Left renal pelvis (tissue), 4 donors: ENCODE measurements around the gene TBC1D22A. TPM values are rescaled to one million over a fixed set of nuclear protein-coding genes. Genes with fewer than 3 reads are reported as not detected.

Source experiments
- DNase-seq, 4 donors: peaks; one replicate each; pipeline ENCODE4 v3.0.0-alpha.2; 2013; ENCODE audit warnings: low read depth in 4 of 4, low spot score in 3 of 4
- polyA plus RNA-seq, 4 donors: library from polyadenylated mRNA; unstranded; fragments of 120-200 nt; gene quantifications; one replicate each; pipeline ENCODE4 v1.2.1, GENCODE V29; 2013; ENCODE audit not compliant: insufficient read length in 4 of 4

Gene TBC1D22A
- polyA plus RNA-seq, 4 donors = 14.3 to 19.3 (median 15.7) TPM

- no peak for DNase-seq
Observed at GRCh38 chr22:46752286-46752987, 10.0 kb upstream of the TBC1D22A start.

- DNase-seq = no peak
Observed at GRCh38 chr22:46752988-46753310, 9.5 kb upstream of the TBC1D22A start.

- DNase-seq = no peak
Observed at GRCh38 chr22:46753360-46753759, 9.1 kb upstream of the TBC1D22A start.

- DNase-seq = no peak
Observed at GRCh38 chr22:46753761-46754109, 8.7 kb upstream of the TBC1D22A start.

- no peak for DNase-seq
Observed at GRCh38 chr22:46754110-46754799, 8.2 kb upstream of the TBC1D22A start.

GRCh38 chr22:46754826-46755225, 7.6 kb upstream of the TBC1D22A start:
- no peak for DNase-seq

- DNase-seq = no peak
Observed at GRCh38 chr22:46755525-46755924, 6.9 kb upstream of the TBC1D22A start.

GRCh38 chr22:46756097-46756496, 6.4 kb upstream of the TBC1D22A start:
- no peak for DNase-seq

GRCh38 chr22:46757104-46757503, 5.3 kb upstream of the TBC1D22A start:
- no peak for DNase-seq

- no peak for DNase-seq
Observed at GRCh38 chr22:46758121-46758520, 4.3 kb upstream of the TBC1D22A start.

GRCh38 chr22:46758867-46759290, 3.6 kb upstream of the TBC1D22A start:
- DNase-seq = no peak

GRCh38 chr22:46761017-46761416, 1.4 kb upstream of the TBC1D22A start:
- DNase-seq = no peak

GRCh38 chr22:46761539-46762237, 762 bp upstream of the TBC1D22A start:
- DNase-seq = no peak

- no peak for DNase-seq
Observed at GRCh38 chr22:46763051-46763705, 728 bp downstream of the TBC1D22A start.

- DNase-seq = no peak
Observed at GRCh38 chr22:46764140-46764680, 1.8 kb downstream of the TBC1D22A start.

GRCh38 chr22:46764779-46765485, 2.5 kb downstream of the TBC1D22A start:
- DNase-seq = no peak

- DNase-seq = no peak
Observed at GRCh38 chr22:46766611-46767010, 4.2 kb downstream of the TBC1D22A start.

GRCh38 chr22:46767249-46767985, 5.0 kb downstream of the TBC1D22A start:
- DNase-seq = no peak

- DNase-seq = no peak
Observed at GRCh38 chr22:46769191-46769675, 6.8 kb downstream of the TBC1D22A start.

- no peak for DNase-seq
Observed at GRCh38 chr22:46769706-46770105, 7.3 kb downstream of the TBC1D22A start.
